A549 treated with AZD2906 at 1 μM for 4 hours (cell line): ENCODE data around the gene AP3S2. TPM values are rescaled to one million over a fixed set of nuclear protein-coding genes. Genes with fewer than 3 reads are reported as not detected.

ENCODE experiments used
- total RNA-seq: library from RNA; stranded (reverse); fragments of 200-300 nt; extraction: Qiagen RNA extraction; gene quantifications from 5 replicates; pipeline ENCODE4 v1.2.3, GENCODE V29; 2022

The AP3S2 gene
- 35.5 to 75.6 TPM (median 35.6 TPM) in 5 replicates for total RNA-seq

GRCh38 chr15:89893696-89894447 is at the start of gene AP3S2:
Gene AP3S2 (minus strand): TSS chr15:89893994. CDS start chr15:89893949, 45 bp downstream.

DNA sequence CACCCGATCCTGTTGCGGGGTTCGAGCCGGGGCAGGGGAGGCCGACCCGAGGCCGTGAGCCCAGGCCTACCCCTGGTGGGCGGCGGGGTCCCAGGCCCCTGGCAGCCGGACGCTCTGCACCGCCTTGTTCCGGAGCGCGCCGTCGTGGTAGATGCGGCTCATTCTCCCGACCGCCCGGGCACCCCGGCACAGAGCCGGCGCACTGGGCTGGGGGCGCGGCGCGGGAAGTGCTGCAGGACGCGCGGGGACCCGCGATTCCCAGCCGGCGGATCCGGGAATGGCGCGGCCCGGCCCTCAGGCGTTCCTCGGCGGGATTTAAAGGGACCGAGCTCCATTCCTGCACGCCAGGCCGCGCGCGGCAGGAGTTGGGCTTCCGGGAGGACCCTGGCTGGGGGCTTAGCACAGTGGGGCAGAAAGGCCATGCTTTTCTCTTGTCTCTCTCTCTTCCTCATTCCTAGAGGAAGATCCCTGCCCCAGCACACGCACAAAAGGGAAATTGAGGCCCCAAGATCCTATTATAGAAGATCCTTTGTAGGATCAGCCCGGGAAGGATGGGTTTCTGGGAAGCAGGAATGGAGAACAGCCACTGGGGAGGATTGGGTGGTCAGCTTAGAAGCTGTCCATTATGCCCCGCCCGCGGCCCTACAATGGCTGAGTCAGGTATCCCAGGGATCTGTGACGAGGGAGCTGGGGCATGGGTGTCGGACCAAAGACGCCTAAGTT is 19.0 kb upstream of the AP3S2 start, which contains the start of gene ARPIN:
Gene ARPIN, minus strand, starts transcription at position 279 of the 723 bp plus-strand sequence. Its CDS starts 117 bp downstream, at position 162.

Other genes starting within 250 kb of the AP3S2 start
- gene KIF7, start 238.5 kb downstream of the AP3S2 start, total RNA-seq = 3.4 to 5.1 TPM (median 4.1 TPM) in 5 replicates
- gene PLIN1, start 214.6 kb downstream of the AP3S2 start, total RNA-seq = 0.06 to 0.11 TPM (median 0.09 TPM) in 5 replicates
- gene PEX11A, start 203.2 kb downstream of the AP3S2 start, total RNA-seq = 7.2 to 9.8 TPM (median 9.5 TPM) in 5 replicates
- gene WDR93, start 203.2 kb downstream of the AP3S2 start, total RNA-seq = 0.13 to 0.25 TPM (median 0.21 TPM) in 5 replicates
- gene MESP1, start 142.7 kb downstream of the AP3S2 start, total RNA-seq = 1.1 to 7.5 TPM (median 5.5 TPM) in 5 replicates
- 0.09 to 0.83 TPM (median 0.40 TPM) in 5 replicates for gene MESP2, start 117.7 kb downstream of the AP3S2 start, total RNA-seq
- 71.2 to 93.4 TPM (median 77.9 TPM) in 5 replicates for gene ANPEP, start 79.1 kb downstream of the AP3S2 start, total RNA-seq
- 9.6 to 12.7 TPM (median 12.2 TPM) in 5 replicates for gene ARPIN, start 19.0 kb upstream of the AP3S2 start, total RNA-seq
- 12.1 to 19.2 TPM (median 15.7 TPM) in 5 replicates for gene ZNF710, start 107.3 kb upstream of the AP3S2 start, total RNA-seq
- 40.3 to 50.4 TPM (median 45.6 TPM) in 5 replicates for gene IDH2, start 208.5 kb upstream of the AP3S2 start, total RNA-seq